ENCODE data around the gene OSTF1.
A peak's percentile ranks its signal among the peaks of the same experiment; 100 is the strongest.

Gene OSTF1

DNA sequence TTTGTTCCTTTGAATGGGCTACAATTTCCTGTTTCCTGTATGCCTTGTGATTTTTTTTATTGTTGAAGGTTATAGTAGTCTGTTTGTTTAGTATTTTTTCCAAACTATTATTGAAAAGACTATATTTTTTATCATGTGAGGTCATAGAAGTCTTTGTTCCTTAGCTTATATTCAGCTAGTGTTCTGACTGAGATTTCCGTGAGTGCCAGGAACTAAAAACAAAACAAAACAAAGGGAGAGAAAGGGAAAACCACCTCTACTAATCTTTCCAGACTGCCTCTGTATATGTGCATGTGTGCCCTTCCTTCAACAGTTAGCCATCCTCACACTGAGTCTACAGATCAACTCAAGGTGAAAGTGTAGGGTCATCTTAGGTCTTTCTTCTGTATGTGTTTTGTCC is 79.0 kb downstream of the OSTF1 start:
- TF ChIP-seq CTCF (IDR thresholded peaks at IDR 0.05; ENCODE audit: low read depth, low read length): no peak
- no peak overlapping the region for H3K4me3 ChIP-seq (replicated peaks in 1 of 2; ENCODE audit: low read depth in 2 of 2, low read length in 2 of 2)
- no peak for DNase-seq (ENCODE audit: low read depth in 2 of 2)

- no peak for TF ChIP-seq CTCF (IDR thresholded peaks at IDR 0.05; ENCODE audit: low read depth, low read length)
- no peak overlapping the region for H3K4me3 ChIP-seq (replicated peaks in 1 of 2; ENCODE audit: low read depth in 2 of 2, low read length in 2 of 2)
- peak; percentile 45 to 49 for DNase-seq (ENCODE audit: low read depth in 2 of 2)
Observed at GRCh38 chr9:75168270-75169178, 80.2 kb downstream of the OSTF1 start.

- no peak overlapping the region for H3K4me3 ChIP-seq (replicated peaks in 1 of 2; ENCODE audit: low read depth in 2 of 2, low read length in 2 of 2)
- peak; percentile 83 to 87 for DNase-seq (ENCODE audit: low read depth in 2 of 2)
- no peak for TF ChIP-seq CTCF (IDR thresholded peaks at IDR 0.05; ENCODE audit: low read depth, low read length)
Observed at GRCh38 chr9:75169623-75170022, 81.3 kb downstream of the OSTF1 start.

DNA sequence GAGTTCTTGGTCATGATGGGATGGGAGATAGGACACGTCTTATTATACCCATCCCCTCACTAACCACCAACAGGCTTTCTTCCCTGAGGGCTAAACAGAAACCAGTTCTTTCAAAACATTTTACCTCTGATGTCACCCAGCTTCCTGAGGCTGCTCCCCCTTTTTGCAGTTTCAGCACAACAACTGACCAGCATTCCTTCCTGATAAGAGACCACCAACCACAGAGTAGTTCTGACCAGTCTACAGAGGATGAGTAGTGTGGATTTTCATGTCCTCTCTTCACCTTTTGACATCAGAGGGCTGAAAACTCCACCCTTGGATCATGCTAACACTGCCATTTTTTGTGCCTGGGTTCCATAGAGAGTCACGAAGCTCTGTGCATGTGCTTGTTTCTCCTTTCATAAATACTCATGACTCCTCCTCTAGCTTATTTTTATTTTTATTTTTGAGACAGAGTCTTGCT is 82.6 kb downstream of the OSTF1 start:
- peak; percentile 49 to 77 for DNase-seq (ENCODE audit: low read depth in 2 of 2)
- H3K4me3 ChIP-seq (replicated peaks in 1 of 2; ENCODE audit: low read depth in 2 of 2, low read length in 2 of 2): no peak overlapping the region
- TF ChIP-seq CTCF (IDR thresholded peaks at IDR 0.05; ENCODE audit: low read depth, low read length): no peak

DNA sequence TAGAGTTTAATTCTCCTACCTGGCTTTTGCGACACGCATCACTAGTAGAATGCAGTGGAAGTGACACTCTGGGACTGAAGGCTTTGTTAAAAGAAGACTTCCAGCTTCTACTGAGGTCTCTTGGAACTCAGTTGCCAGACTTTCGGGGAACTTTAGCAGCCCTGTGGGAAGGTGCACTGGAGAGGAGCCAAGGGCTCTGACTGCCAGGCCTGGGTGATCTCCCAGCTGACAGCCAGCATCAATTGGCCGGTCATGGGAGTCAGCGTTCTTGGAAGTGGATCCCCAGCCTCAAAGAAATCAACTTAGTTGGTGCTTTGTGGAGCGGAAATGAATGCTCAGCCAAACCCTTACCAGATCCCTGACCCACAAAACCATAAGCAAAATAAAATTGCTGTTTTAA is 87.1 kb downstream of the OSTF1 start:
- no peak for TF ChIP-seq CTCF (IDR thresholded peaks at IDR 0.05; ENCODE audit: low read depth, low read length)
- no peak overlapping the region for H3K4me3 ChIP-seq (replicated peaks in 1 of 2; ENCODE audit: low read depth in 2 of 2, low read length in 2 of 2)
- no peak for DNase-seq (ENCODE audit: low read depth in 2 of 2)

- peak in 1 of 2 donors; percentile 13 for DNase-seq (ENCODE audit: low read depth in 2 of 2)
- no peak for TF ChIP-seq CTCF (IDR thresholded peaks at IDR 0.05; ENCODE audit: low read depth, low read length)
Observed at GRCh38 chr9:75176037-75176436, 87.7 kb downstream of the OSTF1 start.

More at GRCh38 chr9:75176037-75176436, 87.7 kb downstream of the OSTF1 start:
- H3K4me3 ChIP-seq (replicated peaks in 1 of 2; ENCODE audit: low read depth in 2 of 2, low read length in 2 of 2): no peak overlapping the region

Data from cardiac fibroblast (primary cell).